ENCODE results near the gene TTBK1.
A peak's percentile ranks its signal among the peaks of the same experiment; 100 is the strongest.

The TTBK1 gene

GRCh38 chr6:43256670-43257366 lies 13.5 kb downstream of the TTBK1 start:
- no peak for DNase-seq

GRCh38 chr6:43257367-43258145 lies 14.3 kb downstream of the TTBK1 start:
- no peak for DNase-seq

GRCh38 chr6:43258180-43258579 lies 14.9 kb downstream of the TTBK1 start:
- no peak for DNase-seq

- DNase-seq = no peak
Measured at GRCh38 chr6:43258807-43259686, 15.8 kb downstream of the TTBK1 start.

GRCh38 chr6:43260791-43261190 lies 17.5 kb downstream of the TTBK1 start:
- no peak for DNase-seq

- DNase-seq = no peak
Measured at GRCh38 chr6:43261198-43261597, 17.9 kb downstream of the TTBK1 start.

GRCh38 chr6:43262000-43262779 lies 18.9 kb downstream of the TTBK1 start:
- DNase-seq = no peak

GRCh38 chr6:43262780-43263313 lies 19.6 kb downstream of the TTBK1 start:
- no peak for DNase-seq

- peak; percentile 8 for DNase-seq
Measured at GRCh38 chr6:43263314-43264178, 20.3 kb downstream of the TTBK1 start.

GRCh38 chr6:43264599-43265145 lies 21.4 kb downstream of the TTBK1 start:
- DNase-seq = no peak

GRCh38 chr6:43265564-43265963 lies 22.3 kb downstream of the TTBK1 start:
- DNase-seq = no peak

- no peak for DNase-seq
Measured at GRCh38 chr6:43267619-43268354, 24.5 kb downstream of the TTBK1 start.

GRCh38 chr6:43268355-43268700 lies 25.0 kb downstream of the TTBK1 start:
- no peak for DNase-seq

- no peak for DNase-seq
Measured at GRCh38 chr6:43268782-43269272, 25.5 kb downstream of the TTBK1 start.

- DNase-seq = no peak
Measured at GRCh38 chr6:43269273-43270007, 26.2 kb downstream of the TTBK1 start.

- peak; percentile 51 for DNase-seq
Measured at GRCh38 chr6:43271103-43271815, 28.0 kb downstream of the TTBK1 start.

GRCh38 chr6:43271944-43272343 lies 28.7 kb downstream of the TTBK1 start:
- no peak for DNase-seq

GRCh38 chr6:43273707-43274106 lies 30.4 kb downstream of the TTBK1 start:
- DNase-seq = no peak

All from NCI-H2107 (cell line).